ENCODE results near the gene NTNG1. TPM values are rescaled to one million over a fixed set of nuclear protein-coding genes. Genes with fewer than 3 reads are reported as not detected.

Gene NTNG1
- total RNA-seq, 2 donors from 2014 or later, result not detected

- peaks cover 0 to 9% of the 10 kb centered on the region in 2 donors for H3K27me3 Mint-ChIP-seq
These were observed 53.5 kb downstream of the NTNG1 start for GRCh38 chr1:107194380-107194779.

GRCh38 chr1:107195476-107195875, 54.6 kb downstream of the NTNG1 start:
- Mint-ChIP-seq H3K9me3 (no peaks in the 10 kb centered on the region), H3K4me3 (no peak overlapping the region), H3K4me1 (ENCODE audit: low read depth in 2 of 2) (no peaks in the 10 kb centered on the region), H3K27me3 (peaks cover 0 to 9% of the 10 kb centered on the region in 2 donors), H3K27ac (no peak overlapping the region), H3K36me3 (no peaks in the 10 kb centered on the region)
- no peak for ATAC-seq
- no peak for DNase-seq (ENCODE audit: low spot score)

More at GRCh38 chr1:107194380-107194779, 53.5 kb downstream of the NTNG1 start:
- H3K36me3 Mint-ChIP-seq, result no peaks in the 10 kb centered on the region
- no peak overlapping the region for H3K4me3 Mint-ChIP-seq
- H3K27ac Mint-ChIP-seq, result no peak overlapping the region
- no peak for DNase-seq (ENCODE audit: low spot score)
- no peak for ATAC-seq
- no peaks in the 10 kb centered on the region for H3K9me3 Mint-ChIP-seq
- no peaks in the 10 kb centered on the region for H3K4me1 Mint-ChIP-seq (ENCODE audit: low read depth in 2 of 2)

- H3K36me3 Mint-ChIP-seq, result no peaks in the 10 kb centered on the region
- H3K27me3 Mint-ChIP-seq, result peaks cover 0 to 15% of the 10 kb centered on the region in 2 donors
- H3K27ac Mint-ChIP-seq, result no peak overlapping the region
- DNase-seq (ENCODE audit: low spot score) (no peak), ATAC-seq (no peak)
- H3K4me1 Mint-ChIP-seq (ENCODE audit: low read depth in 2 of 2), result no peaks in the 10 kb centered on the region
- H3K9me3 Mint-ChIP-seq, result peaks cover 4% of the 10 kb centered on the region
- H3K4me3 Mint-ChIP-seq, result no peak overlapping the region
These were observed 56.2 kb downstream of the NTNG1 start for GRCh38 chr1:107196973-107197562.

GRCh38 chr1:107198561-107198960, 57.7 kb downstream of the NTNG1 start:
- Mint-ChIP-seq H3K27me3 (peaks cover 0 to 15% of the 10 kb centered on the region in 2 donors), H3K36me3 (no peaks in the 10 kb centered on the region), H3K27ac (no peak overlapping the region), H3K9me3 (peaks cover 4% of the 10 kb centered on the region), H3K4me3 (no peak overlapping the region), H3K4me1 (ENCODE audit: low read depth in 2 of 2) (no peaks in the 10 kb centered on the region)
- ATAC-seq (no peak), DNase-seq (ENCODE audit: low spot score) (no peak)

GRCh38 chr1:107200631-107201030, 59.8 kb downstream of the NTNG1 start:
- DNase-seq (ENCODE audit: low spot score), result no peak
- no peak for ATAC-seq
- H3K4me1 Mint-ChIP-seq (ENCODE audit: low read depth in 2 of 2), result no peaks in the 10 kb centered on the region
- H3K36me3 Mint-ChIP-seq, result no peaks in the 10 kb centered on the region
- H3K4me3 Mint-ChIP-seq, result no peak overlapping the region
- H3K9me3 Mint-ChIP-seq, result peaks cover 4% of the 10 kb centered on the region
- H3K27ac Mint-ChIP-seq, result no peak overlapping the region
- peaks cover 0 to 14% of the 10 kb centered on the region in 2 donors for H3K27me3 Mint-ChIP-seq

- no peak overlapping the region for H3K4me3 Mint-ChIP-seq
These were observed 61.2 kb downstream of the NTNG1 start for GRCh38 chr1:107202007-107202406.

GRCh38 chr1:107213225-107213624, 72.4 kb downstream of the NTNG1 start:
- Mint-ChIP-seq H3K27ac (no peak overlapping the region), H3K9me3 (peaks cover 9% of the 10 kb centered on the region), H3K27me3 (no peaks in the 10 kb centered on the region), H3K36me3 (no peaks in the 10 kb centered on the region), H3K4me1 (ENCODE audit: low read depth in 2 of 2) (no peaks in the 10 kb centered on the region), H3K4me3 (no peak overlapping the region)
- ATAC-seq (no peak), DNase-seq (ENCODE audit: low spot score) (no peak)

More at GRCh38 chr1:107202007-107202406, 61.2 kb downstream of the NTNG1 start:
- Mint-ChIP-seq H3K27ac (no peak overlapping the region), H3K36me3 (no peaks in the 10 kb centered on the region), H3K4me1 (ENCODE audit: low read depth in 2 of 2) (no peaks in the 10 kb centered on the region), H3K27me3 (peaks cover 2 to 11% of the 10 kb centered on the region in 2 donors), H3K9me3 (peaks cover 7% of the 10 kb centered on the region)
- no peak for ATAC-seq
- DNase-seq (ENCODE audit: low spot score), result no peak

- ATAC-seq (no peak), DNase-seq (ENCODE audit: low spot score) (no peak)
- Mint-ChIP-seq H3K27me3 (peaks cover 0 to 12% of the 10 kb centered on the region in 2 donors), H3K4me1 (ENCODE audit: low read depth in 2 of 2) (no peaks in the 10 kb centered on the region), H3K36me3 (peaks cover 4% of the 10 kb centered on the region), H3K27ac (no peak overlapping the region), H3K9me3 (peaks cover 9% of the 10 kb centered on the region), H3K4me3 (no peak overlapping the region)
These were observed 79.2 kb downstream of the NTNG1 start for GRCh38 chr1:107220036-107220435.

GRCh38 chr1:107225706-107226105, 84.9 kb downstream of the NTNG1 start:
- H3K4me1 Mint-ChIP-seq (ENCODE audit: low read depth in 2 of 2), result no peaks in the 10 kb centered on the region
- DNase-seq (ENCODE audit: low spot score), result no peak
- H3K36me3 Mint-ChIP-seq, result no peaks in the 10 kb centered on the region
- H3K4me3 Mint-ChIP-seq, result no peak overlapping the region
- H3K27me3 Mint-ChIP-seq, result peaks cover 2 to 16% of the 10 kb centered on the region in 2 donors
- peaks cover 2% of the 10 kb centered on the region for H3K9me3 Mint-ChIP-seq
- ATAC-seq, result no peak
- no peak overlapping the region for H3K27ac Mint-ChIP-seq

GRCh38 chr1:107228704-107229371, 88.0 kb downstream of the NTNG1 start:
- Mint-ChIP-seq H3K36me3 (no peaks in the 10 kb centered on the region), H3K4me3 (no peak overlapping the region), H3K27me3 (peaks cover 2 to 16% of the 10 kb centered on the region in 2 donors), H3K27ac (no peak overlapping the region), H3K9me3 (peaks cover 2% of the 10 kb centered on the region), H3K4me1 (ENCODE audit: low read depth in 2 of 2) (no peaks in the 10 kb centered on the region)
- ATAC-seq (no peak), DNase-seq (ENCODE audit: low spot score) (no peak)

GRCh38 chr1:107229711-107230110, 88.9 kb downstream of the NTNG1 start:
- DNase-seq (ENCODE audit: low spot score), result no peak
- Mint-ChIP-seq H3K4me1 (ENCODE audit: low read depth in 2 of 2) (no peaks in the 10 kb centered on the region), H3K27me3 (peaks cover 2 to 14% of the 10 kb centered on the region in 2 donors), H3K4me3 (no peak overlapping the region), H3K36me3 (no peaks in the 10 kb centered on the region), H3K27ac (no peak overlapping the region), H3K9me3 (peaks cover 2% of the 10 kb centered on the region)
- ATAC-seq, result no peak

- Mint-ChIP-seq H3K27ac (no peak overlapping the region), H3K4me3 (no peak overlapping the region), H3K36me3 (no peaks in the 10 kb centered on the region), H3K4me1 (ENCODE audit: low read depth in 2 of 2) (no peaks in the 10 kb centered on the region), H3K9me3 (peaks cover 2% of the 10 kb centered on the region), H3K27me3 (peaks cover 2 to 10% of the 10 kb centered on the region in 2 donors)
- DNase-seq (ENCODE audit: low spot score), result no peak
- no peak for ATAC-seq
These were observed 89.3 kb downstream of the NTNG1 start for GRCh38 chr1:107230121-107230520.

- Mint-ChIP-seq H3K9me3 (peaks cover 2% of the 10 kb centered on the region), H3K4me3 (no peak overlapping the region), H3K27ac (no peak overlapping the region), H3K4me1 (ENCODE audit: low read depth in 2 of 2) (no peaks in the 10 kb centered on the region), H3K27me3 (peaks cover 2 to 7% of the 10 kb centered on the region in 2 donors), H3K36me3 (peaks cover 6% of the 10 kb centered on the region)
- no peak for DNase-seq (ENCODE audit: low spot score)
- ATAC-seq, result no peak
These were observed 90.5 kb downstream of the NTNG1 start for GRCh38 chr1:107231291-107231690.

GRCh38 chr1:107232426-107232825, 91.6 kb downstream of the NTNG1 start:
- peaks cover 7% of the 10 kb centered on the region for H3K9me3 Mint-ChIP-seq
- H3K27me3 Mint-ChIP-seq, result peaks cover 2 to 5% of the 10 kb centered on the region in 2 donors
- DNase-seq (ENCODE audit: low spot score) (no peak), ATAC-seq (no peak)
- H3K4me1 Mint-ChIP-seq (ENCODE audit: low read depth in 2 of 2), result no peaks in the 10 kb centered on the region
- H3K36me3 Mint-ChIP-seq, result peaks cover 11% of the 10 kb centered on the region
- no peak overlapping the region for H3K4me3 Mint-ChIP-seq
- H3K27ac Mint-ChIP-seq, result no peak overlapping the region
